Stimulated activated naive B cell treated with anti-CD40 and anti-IgM and Interleukin-4, amounts not matched to agents 10 μg/mL and 1 μg/mL and 100 μg/mL, for 72 hours (primary cell): Measurements from ENCODE around the gene API5.
"Not testable (repeated sequence)": the region's sequence is repeated elsewhere in the genome, so short reads cannot be mapped to it uniquely, and the experiment has no call there.

Experiments used
- ATAC-seq, 2 donors: fragments of 150-1000 bp; cut with Tn5 transposase; replicated peaks; 2 replicates each; pipeline ENCODE4 v1.10.0; 2021; ENCODE audit warnings: moderate library complexity in 1 of 2
- DNase-seq: peaks from one replicate; pipeline ENCODE4 v3.0.0; 2021
- H3K27ac Mint-ChIP-seq: one replicate; pipeline ENCODE4 v1.8.0; 2022; ENCODE audit warnings: mild to moderate bottlenecking, mixed read lengths
- H3K27me3 Mint-ChIP-seq, 2 donors: one replicate each; pipeline ENCODE4 v1.8.0; 2022; ENCODE audit warnings: mixed read lengths in 2 of 2
- H3K36me3 Mint-ChIP-seq, 2 donors: one replicate each; pipeline ENCODE4 v1.8.0; 2022; ENCODE audit warnings: mixed read lengths in 2 of 2, mild to moderate bottlenecking in 1 of 2
- H3K4me1 Mint-ChIP-seq, 2 donors: one replicate each; pipeline ENCODE4 v1.8.0; 2022; ENCODE audit warnings: mixed read lengths in 2 of 2, mild to moderate bottlenecking in 1 of 2
- H3K4me3 Mint-ChIP-seq, 2 donors: one replicate each; pipeline ENCODE4 v1.8.0; 2022; ENCODE audit warnings: mild to moderate bottlenecking in 2 of 2, mixed read lengths in 2 of 2, moderate library complexity in 1 of 2
- H3K9me3 Mint-ChIP-seq, 2 donors: one replicate each; pipeline ENCODE4 v1.8.0; 2022; ENCODE audit warnings: mixed read lengths in 2 of 2, mild to moderate bottlenecking in 1 of 2

Gene API5

DNA sequence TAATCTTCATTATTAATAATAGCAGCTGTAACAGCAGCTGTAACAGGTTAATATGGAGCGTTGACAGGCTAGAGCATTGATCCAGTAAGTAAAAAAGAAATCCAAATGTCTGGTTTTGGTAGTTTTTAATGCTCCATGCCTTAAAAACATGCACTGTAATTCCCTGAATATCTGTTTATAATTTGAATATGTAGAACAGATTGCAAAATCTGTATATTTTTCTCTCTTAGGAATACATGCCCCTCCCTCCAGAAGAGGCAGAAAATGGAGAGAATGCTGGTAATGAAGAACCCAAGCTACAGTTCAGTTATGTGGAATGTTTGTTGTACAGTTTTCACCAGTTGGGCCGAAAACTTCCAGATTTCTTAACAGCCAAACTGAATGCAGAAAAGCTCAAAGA is 16.7 kb downstream of the API5 start:
- peaks cover 38 to 55% of the 10 kb centered on the region in 2 donors for H3K36me3 Mint-ChIP-seq
- H3K9me3 Mint-ChIP-seq = no peaks in the 10 kb centered on the region
- H3K27me3 Mint-ChIP-seq = no peaks in the 10 kb centered on the region
- no peak overlapping the region for H3K27ac Mint-ChIP-seq
- H3K4me1 Mint-ChIP-seq = peaks cover 0 to 5% of the 10 kb centered on the region in 2 donors
- no peak for ATAC-seq
- DNase-seq = no peak
- no peak overlapping the region for H3K4me3 Mint-ChIP-seq

DNA sequence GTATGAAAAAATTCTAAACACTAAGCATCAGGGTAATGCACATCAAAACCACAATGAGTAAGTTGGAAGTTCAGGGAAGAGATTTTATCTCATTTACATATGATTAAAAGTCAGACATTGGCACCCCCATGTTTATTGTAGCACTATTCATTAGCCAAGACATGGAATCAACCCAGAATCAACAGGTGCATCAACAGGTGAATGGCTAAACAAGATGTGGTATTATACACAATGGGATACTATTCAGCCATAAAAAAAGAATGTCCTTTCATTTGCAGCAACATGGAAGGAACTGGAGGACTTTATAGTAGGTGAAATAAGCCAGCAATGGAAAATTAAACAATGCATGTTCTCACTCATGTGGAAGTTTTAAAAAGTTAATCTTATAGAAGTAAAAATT is 29.4 kb downstream of the API5 start:
- H3K9me3 Mint-ChIP-seq = no peaks in the 10 kb centered on the region
- no peaks in the 10 kb centered on the region for H3K27me3 Mint-ChIP-seq
- no peaks in the 10 kb centered on the region for H3K4me1 Mint-ChIP-seq
- H3K27ac Mint-ChIP-seq = no peak overlapping the region
- H3K4me3 Mint-ChIP-seq = no peak overlapping the region
- ATAC-seq = no peak
- DNase-seq = no peak
- peaks cover 21 to 27% of the 10 kb centered on the region in 2 donors for H3K36me3 Mint-ChIP-seq

DNA sequence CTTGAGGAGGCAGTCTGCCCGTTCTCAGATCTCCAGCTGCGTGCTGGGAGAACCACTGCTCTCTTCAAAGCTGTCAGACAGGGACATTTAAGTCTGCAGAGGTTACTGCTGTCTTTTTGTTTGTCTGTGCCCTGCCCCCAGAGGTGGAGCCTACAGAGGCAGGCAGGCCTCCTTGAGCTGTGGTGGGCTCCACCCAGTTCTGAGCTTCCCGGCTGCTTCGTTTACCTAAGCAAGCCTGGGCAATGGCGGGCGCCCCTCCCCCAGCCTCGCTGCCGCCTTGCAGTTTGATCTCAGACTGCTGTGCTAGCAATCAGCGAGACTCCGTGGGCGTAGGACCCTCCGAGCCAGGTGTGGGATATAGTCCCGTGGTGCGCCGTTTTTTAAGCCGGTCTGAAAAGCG is 39.6 kb downstream of the API5 start:
- DNase-seq, H3K9me3 Mint-ChIP-seq, H3K4me1 Mint-ChIP-seq, H3K36me3 Mint-ChIP-seq, ATAC-seq, H3K27ac Mint-ChIP-seq, H3K4me3 Mint-ChIP-seq, H3K27me3 Mint-ChIP-seq: not testable (repeated sequence)

GRCh38 chr11:43354311-43354710 is 42.5 kb downstream of the API5 start:
- no peak for ATAC-seq
- no peaks in the 10 kb centered on the region for H3K9me3 Mint-ChIP-seq

GRCh38 chr11:43356336-43356735 is 44.5 kb downstream of the API5 start:
- DNase-seq = no peak
- Mint-ChIP-seq H3K4me3 (no peak overlapping the region), H3K27me3 (no peaks in the 10 kb centered on the region), H3K4me1 (peaks cover 12 to 27% of the 10 kb centered on the region in 2 donors), H3K27ac (no peak overlapping the region), H3K9me3 (no peaks in the 10 kb centered on the region), H3K36me3 (peaks cover 4 to 12% of the 10 kb centered on the region in 2 donors)
- no peak for ATAC-seq

More at GRCh38 chr11:43354311-43354710, 42.5 kb downstream of the API5 start:
- Mint-ChIP-seq H3K36me3 (peaks cover 4 to 10% of the 10 kb centered on the region in 2 donors), H3K4me3 (no peak overlapping the region), H3K27me3 (no peaks in the 10 kb centered on the region), H3K4me1 (peaks cover 4 to 9% of the 10 kb centered on the region in 2 donors), H3K27ac (peak overlapping the region; percentile 51)
- no peak for DNase-seq

DNA sequence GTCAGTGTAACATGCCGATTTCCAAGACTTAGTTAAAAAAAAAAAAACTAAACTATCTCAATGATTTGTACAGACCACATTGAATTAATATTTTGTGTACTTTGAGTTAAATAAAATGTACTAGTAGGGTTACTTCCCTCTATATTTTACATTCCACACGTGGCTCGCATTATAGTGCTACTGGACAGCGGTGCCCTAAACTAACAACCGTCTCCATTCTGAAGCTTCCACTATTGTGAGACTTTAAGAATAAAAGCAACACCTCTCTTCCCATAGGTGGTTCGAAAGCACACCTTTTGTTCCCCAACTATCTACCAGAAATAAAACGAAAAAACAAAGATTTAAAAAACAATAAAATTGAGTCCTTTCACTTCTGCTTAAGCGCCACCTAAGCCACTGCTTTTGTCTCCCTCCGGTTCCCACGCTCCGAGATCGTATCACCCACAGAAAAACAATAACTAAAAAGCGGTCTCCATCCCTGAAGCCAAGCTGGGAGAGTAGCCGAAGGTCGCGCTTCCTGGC is 46.5 kb downstream of the API5 start:
- Mint-ChIP-seq H3K4me1 (peaks cover 12 to 28% of the 10 kb centered on the region in 2 donors), H3K9me3 (no peaks in the 10 kb centered on the region), H3K4me3 (peak overlapping the region; percentile 95 to 99), H3K36me3 (peaks cover 0 to 7% of the 10 kb centered on the region in 2 donors), H3K27ac (peak overlapping the region; percentile 100), H3K27me3 (no peaks in the 10 kb centered on the region)
- DNase-seq = no peak
- peak; percentile 8 to 13 for ATAC-seq

GRCh38 chr11:43358801-43359421 is 47.1 kb downstream of the API5 start, which contains the start of gene TTC17:
Gene TTC17, plus strand, starts transcription at chr11:43358920. Its CDS starts 35 bp downstream, at chr11:43358955.
- H3K4me1 Mint-ChIP-seq = peaks cover 12 to 28% of the 10 kb centered on the region in 2 donors
- peak; percentile 95 to 96 for ATAC-seq
- peaks cover 3 to 11% of the 10 kb centered on the region in 2 donors for H3K36me3 Mint-ChIP-seq
- DNase-seq = peak; percentile 92
- no peaks in the 10 kb centered on the region for H3K9me3 Mint-ChIP-seq
- H3K27me3 Mint-ChIP-seq = no peaks in the 10 kb centered on the region
- peak within 1 kb of the TSS; percentile 100 for H3K27ac Mint-ChIP-seq
- peak within 1 kb of the TSS; percentile 95 to 99 for H3K4me3 Mint-ChIP-seq

DNA sequence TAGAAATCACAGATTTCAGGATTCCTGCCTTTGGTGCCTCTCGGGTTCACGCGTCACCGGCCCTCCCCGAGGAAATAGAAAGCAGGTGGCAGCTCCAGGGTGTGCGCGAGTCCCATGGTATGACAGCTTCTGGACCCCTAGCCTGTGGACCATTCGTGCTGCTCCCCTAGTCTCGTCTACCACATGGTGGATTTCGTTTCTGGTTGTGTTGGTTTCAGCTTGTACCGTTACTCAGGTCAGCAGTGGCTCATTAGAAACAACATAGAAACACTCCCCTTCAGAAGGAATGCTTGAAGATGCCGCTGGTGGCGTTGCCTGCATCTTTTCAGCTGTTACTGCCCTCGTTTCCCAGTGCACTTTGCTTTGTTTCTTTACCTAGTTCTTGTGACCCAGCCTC is 47.6 kb downstream of the API5 start:
- Mint-ChIP-seq H3K9me3 (no peaks in the 10 kb centered on the region), H3K27me3 (no peaks in the 10 kb centered on the region), H3K4me3 (peak overlapping the region; percentile 95 to 99), H3K27ac (peak overlapping the region; percentile 100), H3K36me3 (peaks cover 6 to 14% of the 10 kb centered on the region in 2 donors), H3K4me1 (peaks cover 12 to 28% of the 10 kb centered on the region in 2 donors)
- DNase-seq (no peak), ATAC-seq (peak; percentile 53 to 58)

DNA sequence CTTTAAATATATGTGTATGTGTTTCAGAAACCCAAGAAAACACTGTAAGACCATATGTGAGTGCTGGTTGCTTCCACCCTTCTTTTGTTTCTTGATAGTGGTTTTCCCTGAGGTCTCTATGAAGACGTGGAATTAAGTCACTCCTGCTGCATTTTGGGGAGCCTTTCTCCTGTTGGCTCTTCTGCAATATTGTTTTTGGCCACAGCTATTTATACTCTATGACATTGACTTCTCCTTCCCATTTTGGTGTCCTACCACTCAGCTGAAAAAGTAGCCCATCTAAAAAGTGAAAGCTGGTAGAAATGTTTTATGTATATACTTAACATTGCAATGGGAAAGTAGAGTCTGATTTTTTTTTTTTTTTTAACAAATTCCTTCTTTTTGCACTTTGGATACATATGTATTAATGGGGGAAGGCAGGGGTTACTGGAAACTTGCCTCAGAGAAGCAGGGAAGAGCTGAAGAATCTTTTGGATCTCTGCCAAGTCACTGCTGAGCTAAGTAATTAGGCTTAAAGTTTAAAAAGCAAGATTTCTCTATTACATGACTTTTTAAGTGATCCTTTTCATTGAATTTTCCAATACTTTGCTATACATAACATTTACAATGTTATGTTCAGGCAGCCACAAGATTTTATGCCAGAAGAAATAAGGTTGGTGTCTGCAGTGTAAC is 48.7 kb downstream of the API5 start:
- ATAC-seq = no peak
- Mint-ChIP-seq H3K4me3 (peak overlapping the region; percentile 95 to 99), H3K9me3 (no peaks in the 10 kb centered on the region), H3K27ac (peak overlapping the region; percentile 100), H3K4me1 (peaks cover 12 to 29% of the 10 kb centered on the region in 2 donors), H3K36me3 (peaks cover 7 to 17% of the 10 kb centered on the region in 2 donors), H3K27me3 (no peaks in the 10 kb centered on the region)
- no peak for DNase-seq

DNA sequence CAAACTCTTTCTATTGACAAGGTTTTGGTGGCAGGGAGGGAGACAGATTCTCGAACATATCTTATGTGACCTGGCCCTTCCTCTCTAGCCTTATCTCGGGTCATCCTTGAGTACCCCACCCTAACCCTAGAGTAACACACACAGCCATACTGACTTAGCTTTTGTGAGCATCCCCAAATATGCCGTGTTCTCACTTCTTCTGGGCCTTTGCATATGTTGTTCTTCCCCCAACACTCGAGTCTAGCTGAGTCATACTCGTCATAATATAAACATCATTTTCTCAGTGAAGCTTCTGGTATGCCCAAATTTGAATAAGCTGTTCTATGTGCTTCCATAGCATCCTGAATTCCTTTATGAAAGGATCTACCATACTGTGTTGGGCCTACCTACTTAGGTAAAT is 54.9 kb downstream of the API5 start:
- H3K4me3 Mint-ChIP-seq = no peak overlapping the region
- peaks cover 23 to 36% of the 10 kb centered on the region in 2 donors for H3K4me1 Mint-ChIP-seq
- no peak for ATAC-seq
- no peaks in the 10 kb centered on the region for H3K27me3 Mint-ChIP-seq
- peaks cover 16 to 31% of the 10 kb centered on the region in 2 donors for H3K36me3 Mint-ChIP-seq
- DNase-seq = no peak
- H3K27ac Mint-ChIP-seq = no peak overlapping the region
- no peaks in the 10 kb centered on the region for H3K9me3 Mint-ChIP-seq

GRCh38 chr11:43367382-43368178 is 55.8 kb downstream of the API5 start:
- ATAC-seq = peak; percentile 91 to 97
- Mint-ChIP-seq H3K27ac (no peak overlapping the region), H3K4me1 (peaks cover 23 to 36% of the 10 kb centered on the region in 2 donors), H3K36me3 (peaks cover 16 to 32% of the 10 kb centered on the region in 2 donors), H3K4me3 (peak overlapping the region in 1 of 2 donors; percentile 1), H3K27me3 (no peaks in the 10 kb centered on the region), H3K9me3 (no peaks in the 10 kb centered on the region)
- DNase-seq = peak; percentile 40

- H3K4me1 Mint-ChIP-seq = peaks cover 10% of the 10 kb centered on the region in 2 donors
- DNase-seq = no peak
These were observed 64.3 kb downstream of the API5 start for GRCh38 chr11:43376065-43376464.

DNA sequence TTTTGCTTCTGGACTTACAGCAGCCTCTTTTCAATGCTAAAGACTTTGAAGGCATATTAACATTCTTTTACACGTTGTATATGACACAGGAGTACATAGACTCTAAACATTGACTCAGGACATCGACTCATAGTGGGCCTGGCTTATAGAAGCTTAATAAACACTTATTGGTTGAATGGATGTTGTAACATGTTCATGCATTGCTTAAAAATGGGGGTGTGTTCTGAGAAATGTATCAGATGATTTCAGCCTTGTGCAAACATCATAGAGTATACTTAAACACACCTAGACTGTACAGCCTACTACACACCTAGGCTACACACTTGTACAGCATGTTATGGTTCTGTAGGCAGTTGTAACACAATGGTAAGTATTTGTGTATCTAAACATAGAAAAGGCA is 64.8 kb downstream of the API5 start:
- Mint-ChIP-seq H3K27ac (no peak overlapping the region), H3K27me3 (no peaks in the 10 kb centered on the region), H3K36me3 (peaks cover 8 to 11% of the 10 kb centered on the region in 2 donors), H3K4me3 (no peak overlapping the region), H3K4me1 (peaks cover 10 to 11% of the 10 kb centered on the region in 2 donors), H3K9me3 (no peaks in the 10 kb centered on the region)
- no peak for ATAC-seq
- no peak for DNase-seq

More at GRCh38 chr11:43376065-43376464, 64.3 kb downstream of the API5 start:
- Mint-ChIP-seq H3K27me3 (no peaks in the 10 kb centered on the region), H3K9me3 (no peaks in the 10 kb centered on the region), H3K36me3 (peaks cover 7 to 9% of the 10 kb centered on the region in 2 donors), H3K4me3 (no peak overlapping the region), H3K27ac (no peak overlapping the region)
- no peak for ATAC-seq

GRCh38 chr11:43377389-43377788 is 65.6 kb downstream of the API5 start:
- Mint-ChIP-seq H3K4me1 (peaks cover 10 to 14% of the 10 kb centered on the region in 2 donors), H3K9me3 (no peaks in the 10 kb centered on the region), H3K4me3 (no peak overlapping the region), H3K27me3 (no peaks in the 10 kb centered on the region), H3K27ac (no peak overlapping the region), H3K36me3 (peaks cover 11 to 15% of the 10 kb centered on the region in 2 donors)
- ATAC-seq (no peak), DNase-seq (no peak)
